Forelimb muscle (tissue), 1 donor: ENCODE data around the gene TIE1. TPM values are rescaled to one million over a fixed set of nuclear protein-coding genes. Genes with fewer than 3 reads are reported as not detected.
A peak's percentile ranks its signal among the peaks of the same experiment; 100 is the strongest.

Experiments used
- DNase-seq: peaks from one replicate; pipeline ENCODE4 v3.0.0-alpha.2; 2013; ENCODE audit warnings: low read depth
- polyA plus RNA-seq: library from polyadenylated mRNA; unstranded; fragments of 120-200 nt; gene quantifications from one replicate; pipeline ENCODE4 v1.2.1, GENCODE V29; 2013; ENCODE audit not compliant: insufficient read length

Gene TIE1
- polyA plus RNA-seq, 1 donor: 42.5 TPM

DNA sequence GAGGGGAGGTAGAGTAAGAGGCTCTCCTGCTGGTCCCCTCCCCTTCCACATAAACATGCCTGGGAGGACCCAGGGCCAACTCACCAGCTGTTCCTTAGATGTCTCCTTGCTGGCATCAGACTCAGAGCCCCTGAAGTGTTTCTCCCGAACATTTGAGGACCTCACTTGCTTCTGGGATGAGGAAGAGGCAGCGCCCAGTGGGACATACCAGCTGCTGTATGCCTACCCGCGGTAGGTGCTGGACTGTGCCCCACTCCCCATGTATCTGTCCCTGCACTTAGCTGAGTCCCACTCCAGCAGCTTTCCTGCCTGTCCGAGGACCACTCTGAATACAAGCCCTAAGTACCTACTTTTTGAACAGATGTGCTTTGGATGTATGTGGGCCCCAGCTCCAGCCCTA lies 37.2 kb downstream of the TIE1 start:
- no peak for DNase-seq

DNA sequence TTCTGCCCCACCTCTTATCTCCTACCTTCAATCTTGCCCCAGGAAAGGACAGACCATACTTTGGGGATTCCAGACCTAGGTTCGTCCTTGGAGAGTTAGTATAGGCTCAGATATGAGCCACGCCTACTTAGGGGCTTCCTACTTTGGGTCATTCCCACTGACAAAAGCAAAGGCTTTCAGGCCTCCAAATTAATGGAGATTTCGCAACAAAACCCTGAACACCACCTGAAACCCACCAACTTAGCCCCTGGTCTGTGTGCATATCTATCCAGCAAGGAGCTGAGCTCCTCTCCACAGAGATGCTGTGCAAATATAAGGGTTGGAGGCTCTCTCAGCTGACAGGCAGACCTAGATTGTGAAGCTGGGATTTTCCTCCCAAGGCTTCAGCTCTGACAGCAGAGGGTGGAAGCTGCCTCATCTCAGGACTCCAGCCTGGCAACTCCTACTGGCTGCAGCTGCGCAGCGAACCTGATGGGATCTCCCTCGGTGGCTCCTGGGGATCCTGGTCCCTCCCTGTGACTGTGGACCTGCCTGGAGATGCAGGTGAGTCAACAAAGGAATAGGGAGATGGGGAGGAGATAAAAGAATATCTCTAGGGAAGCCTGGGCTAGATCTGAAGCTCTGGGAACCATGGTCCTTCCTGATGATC lies 38.9 kb downstream of the TIE1 start:
- DNase-seq: no peak

GRCh38 chr1:43340559-43340958 lies 39.8 kb downstream of the TIE1 start:
- no peak for DNase-seq

- no peak for DNase-seq
Observed at GRCh38 chr1:43344267-43344850, 43.6 kb downstream of the TIE1 start.

- no peak for DNase-seq
Observed at GRCh38 chr1:43345120-43345519, 44.3 kb downstream of the TIE1 start.

DNA sequence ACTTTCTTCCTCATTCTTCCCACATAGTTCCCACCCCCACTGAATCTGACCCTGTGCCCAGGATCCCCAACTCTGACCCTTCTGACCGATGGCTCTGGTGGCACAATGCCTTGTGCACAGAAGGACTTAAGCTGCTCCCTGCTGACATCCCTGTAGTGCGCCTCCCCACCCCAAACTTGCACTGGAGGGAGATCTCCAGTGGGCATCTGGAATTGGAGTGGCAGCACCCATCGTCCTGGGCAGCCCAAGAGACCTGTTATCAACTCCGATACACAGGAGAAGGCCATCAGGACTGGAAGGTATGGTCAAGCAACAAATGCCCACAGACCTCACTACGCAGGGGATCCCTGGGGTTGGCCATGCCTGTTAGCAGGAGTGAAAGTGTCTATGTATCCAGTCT lies 45.9 kb downstream of the TIE1 start:
- no peak for DNase-seq

DNA sequence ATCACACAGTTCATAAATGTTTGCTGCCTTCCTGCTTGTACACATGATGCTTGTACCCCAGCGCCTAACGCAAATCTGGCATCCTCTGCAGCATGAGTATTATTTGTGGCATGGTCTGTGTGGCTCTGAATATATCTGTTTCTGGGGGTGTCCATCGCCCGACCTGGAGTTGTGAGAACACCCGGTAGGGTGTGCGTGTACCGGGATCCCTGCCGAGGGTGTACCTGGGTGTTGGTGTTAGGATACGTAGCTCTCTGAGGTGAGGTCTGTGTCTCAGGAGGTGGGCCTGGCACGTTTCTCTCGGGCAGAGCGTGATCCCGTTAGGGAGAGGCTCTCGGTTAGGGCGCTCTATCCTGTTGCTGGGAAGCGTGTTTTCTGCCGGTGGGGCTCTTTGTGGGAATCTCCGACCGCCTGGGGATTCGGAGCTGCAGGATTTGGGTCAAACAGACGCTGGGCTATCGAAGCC lies 47.6 kb downstream of the TIE1 start:
- DNase-seq: no peak

DNA sequence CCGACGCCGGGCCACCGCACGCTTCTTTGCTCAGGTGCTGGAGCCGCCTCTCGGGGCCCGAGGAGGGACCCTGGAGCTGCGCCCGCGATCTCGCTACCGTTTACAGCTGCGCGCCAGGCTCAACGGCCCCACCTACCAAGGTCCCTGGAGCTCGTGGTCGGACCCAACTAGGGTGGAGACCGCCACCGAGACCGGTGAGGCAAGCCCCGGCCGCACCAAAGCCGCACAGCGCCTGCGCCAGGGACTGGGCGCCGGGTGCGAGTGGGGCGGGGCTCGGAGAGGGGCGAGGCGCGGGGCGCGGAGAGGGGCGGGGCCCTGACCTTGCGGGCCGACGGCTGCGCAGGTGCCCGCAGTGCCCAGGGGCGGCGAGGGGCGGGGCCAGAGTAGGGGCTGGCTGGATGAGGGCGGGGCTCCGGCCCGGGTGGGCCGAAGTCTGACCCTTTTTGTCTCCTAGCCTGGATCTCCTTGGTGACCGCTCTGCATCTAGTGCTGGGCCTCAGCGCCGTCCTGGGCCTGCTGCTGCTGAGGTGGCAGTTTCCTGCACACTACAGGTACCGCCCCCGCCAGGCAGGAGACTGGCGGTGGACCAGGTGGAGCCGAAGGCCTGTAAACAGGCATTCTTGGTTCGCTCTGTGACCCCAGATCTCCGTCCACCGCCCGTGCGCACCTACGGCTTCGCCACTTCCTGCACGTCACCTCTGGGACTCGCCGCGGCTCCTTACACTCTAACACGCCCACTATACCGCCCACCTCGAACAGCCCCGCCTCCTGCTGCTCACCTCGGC lies 48.2 kb downstream of the TIE1 start:
- no peak for DNase-seq

DNA sequence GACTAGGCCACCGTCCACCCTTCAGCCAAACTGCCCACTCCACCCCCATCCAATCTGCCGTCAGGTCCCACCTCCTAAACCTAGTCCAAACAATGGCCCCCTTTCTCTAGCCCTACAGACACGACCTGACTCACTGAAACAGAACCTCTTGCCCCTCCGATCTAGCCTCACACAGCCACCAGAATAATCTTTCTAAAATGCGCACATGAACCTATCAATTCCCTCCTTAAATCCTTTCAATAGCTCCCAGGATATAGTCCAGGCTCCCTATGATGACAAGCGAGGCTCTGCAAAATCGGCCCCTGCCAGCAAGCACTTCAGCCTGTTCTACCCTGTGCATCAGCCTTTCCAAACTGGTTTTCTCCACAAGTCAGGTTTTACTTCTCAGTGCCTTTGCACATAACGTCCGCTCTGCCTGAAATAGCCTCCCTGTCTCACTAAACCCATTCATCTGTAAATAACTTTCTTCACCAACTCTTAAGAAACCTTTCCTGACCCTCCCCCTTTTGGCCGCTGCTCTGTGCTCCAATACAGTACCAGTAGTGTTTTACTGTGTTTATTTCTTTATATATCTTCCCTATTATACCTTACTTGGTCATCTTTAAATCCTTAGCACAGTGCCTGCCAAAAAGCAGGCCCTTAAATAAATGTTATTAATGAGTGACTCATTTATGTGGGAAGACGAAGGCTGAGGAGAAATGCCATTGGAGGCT lies 49.0 kb downstream of the TIE1 start:
- no peak for DNase-seq

DNA sequence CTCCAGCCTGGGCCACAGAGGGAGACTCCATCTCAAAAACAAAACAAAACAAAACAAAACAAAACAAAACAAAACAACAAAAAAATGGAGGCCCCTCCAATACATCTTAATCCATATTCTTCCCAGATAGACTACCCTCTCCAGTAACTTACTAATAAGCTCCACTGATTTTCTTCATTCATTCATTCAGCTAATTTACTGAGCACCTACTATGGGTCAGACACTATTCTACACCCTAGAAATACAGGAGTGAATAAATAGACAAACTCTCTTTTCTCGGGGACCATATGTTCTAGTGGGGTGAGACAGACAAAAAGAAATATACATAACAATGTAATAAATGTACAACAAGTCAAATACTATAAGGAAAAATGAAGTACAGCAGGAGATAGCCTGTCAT lies 50.2 kb downstream of the TIE1 start:
- DNase-seq: no peak

DNA sequence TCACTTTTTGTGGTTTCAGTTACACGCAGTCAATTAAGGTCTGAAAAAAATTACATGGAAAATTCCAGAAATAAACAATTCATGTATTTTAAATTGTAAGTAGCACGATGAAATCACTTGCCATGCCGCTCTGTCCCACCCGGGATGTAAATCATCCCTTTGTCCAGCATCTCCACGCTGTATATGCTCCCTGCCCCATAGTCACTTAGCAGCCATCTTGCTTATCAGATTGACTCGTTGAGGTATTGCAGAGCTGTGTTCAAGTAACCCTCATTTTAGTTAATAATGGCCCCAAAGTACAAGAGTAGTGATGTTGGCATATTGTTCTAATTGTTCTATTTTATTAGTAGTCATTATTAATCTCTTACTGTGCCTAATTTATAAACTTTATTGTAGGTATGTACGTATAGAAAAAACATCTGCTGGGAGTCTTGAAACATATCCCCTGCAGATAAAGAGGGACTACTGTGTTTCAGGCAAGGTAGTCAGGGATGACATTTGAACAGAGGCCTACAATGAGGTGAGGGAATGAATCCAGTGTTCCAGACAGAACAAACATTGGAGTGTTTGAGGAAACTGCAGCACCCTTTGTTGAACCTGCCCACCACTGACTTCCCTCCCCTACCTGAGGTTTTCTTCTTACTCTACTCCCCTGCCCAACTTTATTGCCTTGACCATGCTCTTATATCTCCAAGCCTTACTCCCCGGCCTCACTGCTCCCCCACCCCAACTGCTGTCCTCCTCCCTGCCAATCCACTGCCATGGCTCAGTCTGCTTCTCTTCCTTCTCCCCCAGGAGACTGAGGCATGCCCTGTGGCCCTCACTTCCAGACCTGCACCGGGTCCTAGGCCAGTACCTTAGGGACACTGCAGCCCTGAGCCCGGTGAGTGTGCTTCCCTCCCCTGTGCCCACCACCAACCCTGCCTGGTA lies 50.9 kb downstream of the TIE1 start:
- no peak for DNase-seq

DNA sequence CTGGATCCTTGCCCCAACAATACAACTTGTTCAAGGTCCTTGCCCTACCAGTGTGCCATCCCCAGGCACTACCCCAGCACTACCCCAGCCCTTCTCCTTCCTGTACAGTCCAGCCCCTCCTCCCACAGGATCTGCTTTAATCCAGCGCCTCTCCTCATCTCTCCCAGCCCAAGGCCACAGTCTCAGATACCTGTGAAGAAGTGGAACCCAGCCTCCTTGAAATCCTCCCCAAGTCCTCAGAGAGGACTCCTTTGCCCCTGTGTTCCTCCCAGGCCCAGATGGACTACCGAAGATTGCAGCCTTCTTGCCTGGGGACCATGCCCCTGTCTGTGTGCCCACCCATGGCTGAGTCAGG lies 51.5 kb downstream of the TIE1 start:
- DNase-seq: no peak

GRCh38 chr1:43352881-43353280 lies 52.1 kb downstream of the TIE1 start:
- no peak for DNase-seq

- no peak for DNase-seq
Observed at GRCh38 chr1:43354471-43354870, 53.7 kb downstream of the TIE1 start.

DNA sequence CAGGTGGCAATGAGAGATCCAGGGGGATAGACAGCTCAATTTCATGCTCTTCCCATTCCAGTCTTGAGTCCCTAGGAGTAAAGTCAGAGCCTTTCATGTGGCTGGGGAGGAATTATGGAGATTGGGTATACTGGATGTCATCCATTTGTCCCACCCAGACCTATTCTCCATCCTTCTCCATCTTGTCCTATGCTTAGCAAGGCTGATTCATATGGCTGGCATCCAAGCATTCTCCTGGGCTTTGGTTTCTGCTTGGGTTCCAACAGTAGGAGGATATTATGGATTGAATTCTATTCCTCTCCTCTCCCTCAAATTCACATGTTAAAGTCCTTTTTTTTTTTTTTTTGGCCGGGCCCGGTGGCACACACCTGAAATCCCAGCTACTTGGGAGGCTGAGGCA lies 54.2 kb downstream of the TIE1 start:
- no peak for DNase-seq

DNA sequence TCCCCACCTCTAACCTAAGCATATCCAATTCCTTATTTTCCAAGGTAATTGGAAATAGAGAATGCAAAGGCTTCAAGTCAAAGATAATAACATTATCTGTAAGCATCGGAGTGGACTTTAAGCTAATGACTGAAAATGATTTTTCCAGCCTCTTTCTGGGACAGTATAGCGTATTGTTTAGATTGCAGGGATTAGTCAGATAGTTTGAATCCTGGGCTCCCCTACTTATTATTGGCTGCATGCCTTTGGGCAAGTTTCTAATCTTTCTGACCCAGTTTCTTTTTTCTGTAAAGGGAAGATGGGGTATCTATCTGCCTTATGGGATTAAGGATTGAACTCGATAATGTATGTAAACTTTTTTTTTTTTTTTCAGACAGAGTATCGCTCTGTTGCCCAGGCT lies 56.5 kb downstream of the TIE1 start:
- DNase-seq: no peak

DNA sequence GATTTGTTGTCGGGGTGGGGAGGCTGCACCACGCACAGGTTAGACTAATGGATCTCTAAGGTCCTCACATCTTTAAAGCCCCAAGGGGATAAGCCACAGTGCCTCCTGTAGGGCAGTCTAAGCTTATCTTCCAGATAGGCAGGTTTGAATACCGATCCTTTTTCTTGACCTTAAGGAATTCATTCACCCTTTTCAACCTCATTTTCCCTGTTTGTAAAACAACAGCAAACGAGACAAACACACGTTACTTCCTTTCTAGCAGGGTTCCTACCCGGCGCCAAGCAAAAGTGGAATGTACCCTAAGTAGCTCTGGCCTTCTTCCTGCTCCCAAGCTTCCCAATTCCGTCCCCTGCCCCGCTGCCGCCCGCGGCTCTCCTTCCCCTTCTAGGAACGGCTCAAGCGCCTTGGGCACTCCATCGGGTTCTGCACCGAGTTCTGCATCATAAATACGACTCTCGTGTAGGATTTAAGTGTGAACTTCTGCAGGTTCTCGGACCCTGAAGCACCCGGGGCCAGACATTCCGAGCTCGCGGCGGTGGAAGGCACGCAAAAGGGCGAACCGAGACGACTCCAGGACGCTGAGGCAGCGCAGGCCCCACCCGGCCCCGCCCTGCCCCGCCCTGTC lies 57.5 kb downstream of the TIE1 start:
- DNase-seq: no peak

GRCh38 chr1:43358746-43359693 lies 58.2 kb downstream of the TIE1 start, which contains the start of gene CDC20:
TSS of gene CDC20 (plus strand) at chr1:43358981. CDS start at chr1:43359216, 235 bp downstream.
- peak; percentile 81 for DNase-seq

- DNase-seq: no peak
Observed at GRCh38 chr1:43359696-43360095, 58.9 kb downstream of the TIE1 start.

- DNase-seq: no peak
Observed at GRCh38 chr1:43360616-43361015, 59.8 kb downstream of the TIE1 start.
